ENCODE data around the gene GSTT4.
A peak's percentile ranks its signal among the peaks of the same experiment; 100 is the strongest.
"Not testable (repeated sequence)": the region's sequence is repeated elsewhere in the genome, so short reads cannot be mapped to it uniquely, and the experiment has no call there.

GSTT4 gene

GRCh38 chr22:23971927-23972326, 33.3 kb downstream of the GSTT4 start:
- H2BK120ac ChIP-seq (ENCODE audit: low read depth, low read length); H3K4me1 ChIP-seq (ENCODE audit: control insufficient read depth, insufficient read depth, low read depth, low read length); H3K9ac ChIP-seq (ENCODE audit: low read length); H3K4me3 ChIP-seq (ENCODE audit: insufficient read depth in 1 of 2, low read depth in 1 of 2, low read length in 2 of 2); H2BK5ac ChIP-seq (ENCODE audit: low read depth, low read length, poor library complexity, severe bottlenecking); H2AK5ac ChIP-seq (ENCODE audit: low read length, severe bottlenecking); H2BK15ac ChIP-seq (ENCODE audit: low read depth, poor library complexity, severe bottlenecking); H4K8ac ChIP-seq (ENCODE audit: low read length); DNase-seq; H3K18ac ChIP-seq (ENCODE audit: low read depth in 1 of 2, low read length in 2 of 2); H3K4ac ChIP-seq (ENCODE audit: low read depth in 1 of 2, low read length in 2 of 2); H3K23ac ChIP-seq (ENCODE audit: low read length in 2 of 2); H2BK12ac ChIP-seq (ENCODE audit: low read length in 2 of 2); H4K91ac ChIP-seq (ENCODE audit: low read length); H2AFZ ChIP-seq (ENCODE audit: low read depth, low read length); H3K27me3 ChIP-seq (ENCODE audit: control insufficient read depth in 1 of 2, insufficient read depth in 1 of 2, low read length in 2 of 2); H3K27ac ChIP-seq (ENCODE audit: low read length, poor library complexity, severe bottlenecking); H3K14ac ChIP-seq (ENCODE audit: low read length in 2 of 2); H3K4me2 ChIP-seq (ENCODE audit: low read length, poor library complexity, severe bottlenecking); H3K9me3 ChIP-seq (ENCODE audit: control insufficient read depth, low read length): not testable (repeated sequence)
- WGBS, result 100% methylated on average over 3 of the region's 3 CpGs
- Histone ChIP-seq H3K36me3 (ENCODE audit: control insufficient read depth in 1 of 2, insufficient read depth in 2 of 2, low read depth in 1 of 2, low read length in 2 of 2) (peaks cover 29 to 31% of the 10 kb centered on the region in 2 experiments), H3K79me1 (replicated peaks; ENCODE audit: low read length, poor library complexity, severe bottlenecking) (peaks cover 10% of the 10 kb centered on the region)

GRCh38 chr22:23970816-23971486, 34.3 kb downstream of the GSTT4 start:
- Histone ChIP-seq H3K4me2 (ENCODE audit: low read length, poor library complexity, severe bottlenecking) (no peak overlapping the region), H3K27ac (ENCODE audit: low read length, poor library complexity, severe bottlenecking) (no peak overlapping the region), H2BK15ac (ENCODE audit: low read depth, poor library complexity, severe bottlenecking) (no peak overlapping the region), H3K4me1 (ENCODE audit: control insufficient read depth, insufficient read depth, low read depth, low read length) (peaks cover 7% of the 10 kb centered on the region), H3K4ac (ENCODE audit: low read depth in 1 of 2, low read length in 2 of 2) (no peak overlapping the region), H2BK12ac (ENCODE audit: low read length in 2 of 2) (no peak overlapping the region), H2BK120ac (ENCODE audit: low read depth, low read length) (no peak overlapping the region), H3K18ac (ENCODE audit: low read depth in 1 of 2, low read length in 2 of 2) (no peak overlapping the region), H3K23ac (ENCODE audit: low read length in 2 of 2) (no peak overlapping the region), H3K9me3 (ENCODE audit: control insufficient read depth, low read length) (no peaks in the 10 kb centered on the region), H2AK5ac (ENCODE audit: low read length, severe bottlenecking) (no peak overlapping the region), H2AFZ (ENCODE audit: low read depth, low read length) (peak overlapping the region; percentile 19), H3K14ac (ENCODE audit: low read length in 2 of 2) (peak overlapping the region in 1 of 2 experiments; percentile 14), H4K91ac (ENCODE audit: low read length) (no peak overlapping the region), H3K4me3 (ENCODE audit: insufficient read depth in 1 of 2, low read depth in 1 of 2, low read length in 2 of 2) (no peak overlapping the region), H3K79me1 (replicated peaks; ENCODE audit: low read length, poor library complexity, severe bottlenecking) (peaks cover 10% of the 10 kb centered on the region), H2BK5ac (ENCODE audit: low read depth, low read length, poor library complexity, severe bottlenecking) (no peak overlapping the region), H4K8ac (ENCODE audit: low read length) (no peak overlapping the region), H3K9ac (ENCODE audit: low read length) (no peak overlapping the region), H3K36me3 (ENCODE audit: control insufficient read depth in 1 of 2, insufficient read depth in 2 of 2, low read depth in 1 of 2, low read length in 2 of 2) (peaks cover 29 to 31% of the 10 kb centered on the region in 2 experiments), H3K27me3 (ENCODE audit: control insufficient read depth in 1 of 2, insufficient read depth in 1 of 2, low read length in 2 of 2) (no peaks in the 10 kb centered on the region)
- 85% methylated on average over 4 of the region's 6 CpGs for WGBS
- no peak for DNase-seq

GRCh38 chr22:23970201-23970641, 35.0 kb downstream of the GSTT4 start:
- no peak overlapping the region for H3K9ac ChIP-seq (ENCODE audit: low read length)
- no peak overlapping the region for H2AFZ ChIP-seq (ENCODE audit: low read depth, low read length)
- no peak overlapping the region for H2BK12ac ChIP-seq (ENCODE audit: low read length in 2 of 2)
- H3K4ac ChIP-seq (ENCODE audit: low read depth in 1 of 2, low read length in 2 of 2), result no peak overlapping the region
- H2BK5ac ChIP-seq (ENCODE audit: low read depth, low read length, poor library complexity, severe bottlenecking), result no peak overlapping the region
- H3K27me3 ChIP-seq (ENCODE audit: control insufficient read depth in 1 of 2, insufficient read depth in 1 of 2, low read length in 2 of 2), result no peaks in the 10 kb centered on the region
- H3K18ac ChIP-seq (ENCODE audit: low read depth in 1 of 2, low read length in 2 of 2), result no peak overlapping the region
- no peak overlapping the region for H4K8ac ChIP-seq (ENCODE audit: low read length)
- H3K14ac ChIP-seq (ENCODE audit: low read length in 2 of 2), result no peak overlapping the region
- H3K9me3 ChIP-seq (ENCODE audit: control insufficient read depth, low read length), result no peaks in the 10 kb centered on the region
- H3K4me2 ChIP-seq (ENCODE audit: low read length, poor library complexity, severe bottlenecking), result no peak overlapping the region
- no peak overlapping the region for H2BK15ac ChIP-seq (ENCODE audit: low read depth, poor library complexity, severe bottlenecking)
- no peak overlapping the region for H3K23ac ChIP-seq (ENCODE audit: low read length in 2 of 2)
- no peak overlapping the region for H4K91ac ChIP-seq (ENCODE audit: low read length)
- H2AK5ac ChIP-seq (ENCODE audit: low read length, severe bottlenecking), result no peak overlapping the region
- H3K4me1 ChIP-seq (ENCODE audit: control insufficient read depth, insufficient read depth, low read depth, low read length), result peaks cover 7% of the 10 kb centered on the region
- DNase-seq, result no peak
- H3K4me3 ChIP-seq (ENCODE audit: insufficient read depth in 1 of 2, low read depth in 1 of 2, low read length in 2 of 2), result no peak overlapping the region
- no peak overlapping the region for H3K27ac ChIP-seq (ENCODE audit: low read length, poor library complexity, severe bottlenecking)
- H3K79me1 ChIP-seq (replicated peaks; ENCODE audit: low read length, poor library complexity, severe bottlenecking), result peaks cover 10% of the 10 kb centered on the region
- WGBS, result 96% methylated on average over 5 of the region's 5 CpGs
- no peak overlapping the region for H2BK120ac ChIP-seq (ENCODE audit: low read depth, low read length)
- H3K36me3 ChIP-seq (ENCODE audit: control insufficient read depth in 1 of 2, insufficient read depth in 2 of 2, low read depth in 1 of 2, low read length in 2 of 2), result peaks cover 29 to 31% of the 10 kb centered on the region in 2 experiments

- H4K8ac ChIP-seq (ENCODE audit: low read length), result no peak overlapping the region
- H3K79me1 ChIP-seq (replicated peaks; ENCODE audit: low read length, poor library complexity, severe bottlenecking), result peaks cover 10% of the 10 kb centered on the region
- H3K4me1 ChIP-seq (ENCODE audit: control insufficient read depth, insufficient read depth, low read depth, low read length), result peaks cover 7% of the 10 kb centered on the region
- H2BK12ac ChIP-seq (ENCODE audit: low read length in 2 of 2), result no peak overlapping the region
- H3K18ac ChIP-seq (ENCODE audit: low read depth in 1 of 2, low read length in 2 of 2), result no peak overlapping the region
- DNase-seq, result no peak
- H2BK120ac ChIP-seq (ENCODE audit: low read depth, low read length), result no peak overlapping the region
- no peak overlapping the region for H3K14ac ChIP-seq (ENCODE audit: low read length in 2 of 2)
- H3K4ac ChIP-seq (ENCODE audit: low read depth in 1 of 2, low read length in 2 of 2), result no peak overlapping the region
- H2BK15ac ChIP-seq (ENCODE audit: low read depth, poor library complexity, severe bottlenecking), result no peak overlapping the region
- no peaks in the 10 kb centered on the region for H3K27me3 ChIP-seq (ENCODE audit: control insufficient read depth in 1 of 2, insufficient read depth in 1 of 2, low read length in 2 of 2)
- no peak overlapping the region for H2AFZ ChIP-seq (ENCODE audit: low read depth, low read length)
- no peak overlapping the region for H3K27ac ChIP-seq (ENCODE audit: low read length, poor library complexity, severe bottlenecking)
- no peak overlapping the region for H3K23ac ChIP-seq (ENCODE audit: low read length in 2 of 2)
- no peak overlapping the region for H3K9ac ChIP-seq (ENCODE audit: low read length)
- H3K4me2 ChIP-seq (ENCODE audit: low read length, poor library complexity, severe bottlenecking), result no peak overlapping the region
- no peak overlapping the region for H2AK5ac ChIP-seq (ENCODE audit: low read length, severe bottlenecking)
- 97% methylated on average over 3 of the region's 3 CpGs for WGBS
- no peak overlapping the region for H2BK5ac ChIP-seq (ENCODE audit: low read depth, low read length, poor library complexity, severe bottlenecking)
- peaks cover 29 to 31% of the 10 kb centered on the region in 2 experiments for H3K36me3 ChIP-seq (ENCODE audit: control insufficient read depth in 1 of 2, insufficient read depth in 2 of 2, low read depth in 1 of 2, low read length in 2 of 2)
- no peak overlapping the region for H3K4me3 ChIP-seq (ENCODE audit: insufficient read depth in 1 of 2, low read depth in 1 of 2, low read length in 2 of 2)
- no peaks in the 10 kb centered on the region for H3K9me3 ChIP-seq (ENCODE audit: control insufficient read depth, low read length)
- no peak overlapping the region for H4K91ac ChIP-seq (ENCODE audit: low read length)
Observed at GRCh38 chr22:23969071-23969470, 36.2 kb downstream of the GSTT4 start.
